Activated CD8-positive, alpha-beta memory T cell treated with anti-CD3 and anti-CD28 coated beads, Interleukin-2, amount 50 U/mL, for 1 hour (primary cell): Measurements from ENCODE around the gene CSAG1.
"Not testable (repeated sequence)": the region's sequence is repeated elsewhere in the genome, so short reads cannot be mapped to it uniquely, and the experiment has no call there.

Source experiments
- DNase-seq: peaks from one replicate; pipeline ENCODE4 v3.0.0-alpha.2; 2020; ENCODE audit errors: extremely low read depth

CSAG1 gene

DNA sequence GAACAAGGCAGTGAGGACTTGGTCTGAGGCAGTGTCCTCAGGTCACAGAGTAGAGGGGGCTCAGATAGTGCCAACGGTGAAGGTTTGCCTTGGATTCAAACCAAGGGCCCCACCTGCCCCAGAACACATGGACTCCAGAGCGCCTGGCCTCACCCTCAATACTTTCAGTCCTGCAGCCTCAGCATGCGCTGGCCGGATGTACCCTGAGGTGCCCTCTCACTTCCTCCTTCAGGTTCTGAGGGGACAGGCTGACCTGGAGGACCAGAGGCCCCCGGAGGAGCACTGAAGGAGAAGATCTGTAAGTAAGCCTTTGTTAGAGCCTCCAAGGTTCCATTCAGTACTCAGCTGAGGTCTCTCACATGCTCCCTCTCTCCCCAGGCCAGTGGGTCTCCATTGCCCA is 33.1 kb downstream of the CSAG1 start:
- not testable (repeated sequence) for DNase-seq

DNA sequence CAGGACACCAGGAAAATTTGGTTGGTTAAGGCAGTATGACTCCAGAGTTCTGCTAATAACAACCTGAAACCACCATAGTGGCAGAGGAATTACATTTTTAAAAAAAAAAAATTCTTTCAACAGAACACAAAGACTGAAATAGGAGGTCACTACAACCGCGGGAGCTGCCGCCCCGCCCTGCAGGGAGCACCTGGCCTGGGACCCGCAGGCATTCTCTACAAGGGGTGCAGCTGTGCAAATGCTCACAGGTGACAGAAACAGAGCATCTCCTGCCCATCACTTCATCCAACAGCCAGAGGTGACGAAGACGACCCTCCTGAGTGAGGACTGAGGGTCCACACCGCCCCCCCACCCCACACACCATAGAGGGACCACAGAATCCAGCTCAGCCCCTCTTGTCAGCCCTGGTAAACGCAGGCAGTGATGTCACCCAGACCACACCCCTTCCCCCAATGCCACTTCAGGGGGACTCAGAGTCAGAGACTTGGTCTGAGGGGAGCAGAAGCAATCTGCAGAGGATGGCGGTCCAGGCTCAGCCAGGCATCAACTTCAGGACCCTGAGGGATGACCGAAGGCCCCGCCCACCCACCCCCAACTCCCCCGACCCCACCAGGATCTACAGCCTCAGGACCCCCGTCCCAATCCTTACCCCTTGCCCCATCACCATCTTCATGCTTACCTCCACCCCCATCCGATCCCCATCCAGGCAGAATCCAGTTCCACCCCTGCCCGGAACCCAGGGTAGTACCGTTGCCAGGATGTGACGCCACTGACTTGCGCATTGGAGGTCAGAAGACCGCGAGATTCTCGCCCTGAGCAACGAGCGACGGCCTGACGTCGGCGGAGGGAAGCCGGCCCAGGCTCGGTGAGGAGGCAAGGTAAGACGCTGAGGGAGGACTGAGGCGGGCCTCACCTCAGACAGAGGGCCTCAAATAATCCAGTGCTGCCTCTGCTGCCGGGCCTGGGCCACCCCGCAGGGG is 35.3 kb downstream of the CSAG1 start, which contains the start of gene MAGEA3:
TSS of gene MAGEA3 (plus strand) at position 843 of the 980 bp plus-strand sequence. CDS start 2,039 bp downstream, outside the sequence.
- not testable (repeated sequence) for DNase-seq

DNA sequence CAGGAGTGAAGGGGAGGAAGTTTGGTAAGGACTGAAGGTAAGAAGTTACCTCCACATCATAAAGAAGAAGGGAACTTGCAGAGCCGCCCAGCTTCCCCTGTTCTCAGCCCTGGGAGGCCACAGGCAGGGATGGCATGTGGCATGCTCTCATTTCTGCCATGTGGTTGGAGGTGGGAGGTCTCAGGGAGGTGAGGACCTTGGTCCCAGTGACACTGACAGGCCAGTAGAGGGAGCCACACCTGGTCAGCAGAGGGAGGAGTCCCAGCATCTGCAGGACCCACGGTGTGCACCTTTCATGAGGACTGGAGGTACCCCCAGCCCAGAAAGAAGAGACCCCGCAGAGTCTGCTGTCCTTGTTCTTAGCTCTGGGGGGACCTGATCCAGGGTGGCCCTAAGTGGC is 52.5 kb downstream of the CSAG1 start:
- DNase-seq: not testable (repeated sequence)
